Epithelial cell of umbilical artery (primary cell): ENCODE measurements around the gene ADPRHL1. TPM values are rescaled to one million over a fixed set of nuclear protein-coding genes. Genes with fewer than 3 reads are reported as not detected.

Source experiments
- total RNA-seq: library from RNA; depleted of rRNA; stranded (reverse); fragments of >200 nt; gene quantifications from 2 replicates; pipeline ENCODE4 v1.2.3, GENCODE V29; 2014

Gene ADPRHL1
- total RNA-seq = under 0.01 and 0.30 TPM in 2 replicates

GRCh38 chr13:113452942-113453901 lies at the start of gene ADPRHL1:
Gene ADPRHL1 (minus strand): TSS chr13:113453488. CDS start chr13:113453437, 51 bp downstream.

GRCh38 chr13:113490496-113491417 lies 37.5 kb upstream of the ADPRHL1 start, which contains the start of gene DCUN1D2:
Gene DCUN1D2 (minus strand): TSS chr13:113490711. CDS start chr13:113490669, 42 bp downstream.

Other genes starting within 250 kb of the ADPRHL1 start
- gene PCID2, start 244.8 kb downstream of the ADPRHL1 start, total RNA-seq = 65.3 and 90.9 TPM in 2 replicates
- gene CUL4A, start 243.9 kb downstream of the ADPRHL1 start, total RNA-seq = 116 and 134 TPM in 2 replicates
- 106 and 121 TPM in 2 replicates for gene LAMP1, start 156.2 kb downstream of the ADPRHL1 start, total RNA-seq
- 0.30 and 0.32 TPM in 2 replicates for gene GRTP1, start 89.4 kb downstream of the ADPRHL1 start, total RNA-seq
- 5.8 and 6.5 TPM in 2 replicates for gene DCUN1D2, start 37.2 kb upstream of the ADPRHL1 start, total RNA-seq
- gene TFDP1, start 131.3 kb upstream of the ADPRHL1 start, total RNA-seq = 41.9 and 50.6 TPM in 2 replicates
- gene ATP4B, start 204.7 kb upstream of the ADPRHL1 start, total RNA-seq = not detected in 2 replicates
- gene GRK1, start 213.7 kb upstream of the ADPRHL1 start, total RNA-seq = under 0.01 TPM in 1 of 2 replicates, not detected in the other